IPS DF 6.9 (cell line): Measurements from ENCODE around the gene ADAMTS14.

Source experiments
- DNase-seq: peaks from one replicate; pipeline ENCODE4 v3.0.0-alpha.2; 2013; ENCODE audit warnings: low read depth, low spot score
- H3K27ac ChIP-seq: one replicate; pipeline ENCODE4 v1.5.1; 2013; ENCODE audit warnings: low read length, control low read depth
- H3K27me3 ChIP-seq: 2 replicates; pipeline ENCODE4 v1.6.1; 2013; ENCODE audit warnings: mild to moderate bottlenecking, low read length; ENCODE audit not compliant: control insufficient read depth, insufficient read depth
- H3K36me3 ChIP-seq: 2 replicates; pipeline ENCODE4 v1.6.1; 2013; ENCODE audit warnings: low read length; ENCODE audit not compliant: control insufficient read depth, insufficient read depth
- H3K4me1 ChIP-seq: 2 replicates; pipeline ENCODE4 v1.6.1; 2013; ENCODE audit warnings: low read length; ENCODE audit not compliant: control insufficient read depth, insufficient read depth
- H3K4me3 ChIP-seq: 2 replicates; pipeline ENCODE4 v1.5.1; 2013; ENCODE audit warnings: mild to moderate bottlenecking, low read length
- H3K9me3 ChIP-seq: 2 replicates; pipeline ENCODE4 v1.6.1; 2013; ENCODE audit warnings: low read length, inconsistent platforms; ENCODE audit not compliant: control insufficient read depth, insufficient read depth
- WGBS: extraction: QIAGEN DNeasy Blood & Tissue Kit; methylation state at CpG from one replicate; pipeline ENCODE4 v1.1.7; 2013; ENCODE audit warnings: mixed read lengths, missing lambda C conversion rate; ENCODE audit not compliant: insufficient read length, insufficient coverage; 5-methylcytosine and 5-hydroxymethylcytosine counted together

ADAMTS14 gene

DNA sequence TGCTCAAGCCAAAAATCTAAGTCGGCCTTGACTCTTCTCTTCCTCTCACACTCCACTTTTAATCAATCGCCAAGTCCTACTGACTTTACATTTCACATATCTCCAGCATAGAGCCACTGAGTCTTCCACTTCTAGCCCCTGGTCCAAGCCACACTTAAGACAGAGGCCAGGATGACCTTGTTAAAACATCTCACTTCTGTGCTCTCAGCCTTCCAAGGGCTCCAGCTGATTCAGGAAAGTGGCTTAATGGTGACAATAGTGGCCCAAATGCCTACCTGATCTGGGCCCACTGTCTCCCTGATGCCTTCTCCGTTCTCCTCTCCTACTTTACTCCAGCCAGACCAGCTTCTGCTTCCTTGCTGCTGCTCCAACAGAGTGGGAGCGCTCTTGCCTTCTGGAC lies 108.5 kb downstream of the ADAMTS14 start:
- Histone ChIP-seq H3K4me3 (no peak overlapping the region), H3K36me3 (no peaks in the 10 kb centered on the region), H3K27ac (no peak overlapping the region), H3K9me3 (no peaks in the 10 kb centered on the region), H3K4me1 (no peaks in the 10 kb centered on the region), H3K27me3 (no peaks in the 10 kb centered on the region)
- DNase-seq = no peak
- WGBS = no CpG with 5 or more reads among the region's 4 CpGs

DNA sequence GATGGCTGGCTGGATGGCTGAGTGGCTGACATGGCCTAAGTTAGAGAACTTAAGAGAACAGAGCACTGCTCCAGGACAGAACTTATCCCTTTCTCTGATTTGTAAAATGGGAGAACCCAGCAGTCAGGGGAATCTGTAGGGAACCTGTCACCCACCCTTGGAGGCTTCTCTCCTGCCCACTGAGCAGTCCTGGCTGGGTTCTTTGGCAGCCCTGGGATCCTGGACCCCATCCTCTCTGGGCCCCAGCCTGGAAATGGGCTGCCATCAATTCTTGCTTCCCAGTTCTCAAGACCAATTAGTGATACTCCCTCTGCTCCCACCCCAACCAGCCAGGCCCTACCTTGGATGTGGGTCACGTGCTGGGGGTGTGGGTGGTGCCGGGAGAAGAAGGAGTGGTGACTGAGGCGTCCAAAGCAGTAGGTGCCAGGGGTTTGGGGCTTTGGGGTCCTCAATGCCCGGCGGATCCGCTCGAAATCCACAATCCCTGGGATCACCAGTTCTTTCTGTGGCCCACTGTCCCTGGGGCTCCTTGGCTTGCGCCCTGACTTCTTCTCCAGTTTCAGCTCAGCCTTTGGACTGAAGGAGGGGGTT lies 109.2 kb downstream of the ADAMTS14 start:
- no peak for DNase-seq
- no peak overlapping the region for H3K4me3 ChIP-seq
- WGBS = no CpG with 5 or more reads among the region's 8 CpGs

DNA sequence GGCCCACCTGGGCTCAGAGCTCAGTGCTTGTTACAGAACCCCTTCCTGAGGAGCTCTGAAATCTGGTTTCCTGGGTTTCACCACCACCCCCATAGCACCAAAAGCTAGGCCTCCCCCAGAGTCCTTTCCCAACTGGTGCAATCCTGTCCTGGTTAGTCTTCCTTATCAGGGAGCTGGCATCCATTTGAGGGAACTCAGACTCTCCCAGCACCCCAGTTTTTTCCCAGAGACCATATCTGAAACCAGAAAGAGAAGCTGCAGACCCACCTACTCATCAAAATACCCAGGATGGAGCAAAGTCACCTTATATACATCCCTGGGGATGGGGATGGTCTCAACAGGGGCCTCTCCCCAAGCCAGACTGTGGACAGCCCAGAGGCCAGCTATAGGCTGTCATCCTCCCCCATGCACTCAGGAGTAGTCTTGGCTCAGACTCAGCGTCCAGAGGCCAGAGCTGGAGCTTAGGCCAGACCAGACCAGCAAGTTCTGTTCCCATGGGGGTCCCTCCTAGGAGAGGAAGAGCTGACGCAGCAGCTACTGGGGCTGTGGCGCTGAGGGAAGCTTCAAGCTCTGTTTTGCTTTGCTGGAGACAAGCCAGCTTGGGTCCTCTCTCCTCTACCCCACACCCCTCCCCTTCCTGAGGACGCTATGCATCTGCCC lies 109.9 kb downstream of the ADAMTS14 start:
- Histone ChIP-seq H3K4me3 (no peak overlapping the region), H3K36me3 (no peaks in the 10 kb centered on the region), H3K27me3 (no peaks in the 10 kb centered on the region), H3K9me3 (no peaks in the 10 kb centered on the region), H3K4me1 (no peaks in the 10 kb centered on the region), H3K27ac (no peak overlapping the region)
- DNase-seq = no peak
- WGBS = no CpG with 5 or more reads among the region's 4 CpGs

More for the DNA sequence above, 109.2 kb downstream of the ADAMTS14 start:
- Histone ChIP-seq H3K27ac (no peak overlapping the region), H3K4me1 (no peaks in the 10 kb centered on the region), H3K27me3 (no peaks in the 10 kb centered on the region), H3K9me3 (no peaks in the 10 kb centered on the region), H3K36me3 (no peaks in the 10 kb centered on the region)

DNA sequence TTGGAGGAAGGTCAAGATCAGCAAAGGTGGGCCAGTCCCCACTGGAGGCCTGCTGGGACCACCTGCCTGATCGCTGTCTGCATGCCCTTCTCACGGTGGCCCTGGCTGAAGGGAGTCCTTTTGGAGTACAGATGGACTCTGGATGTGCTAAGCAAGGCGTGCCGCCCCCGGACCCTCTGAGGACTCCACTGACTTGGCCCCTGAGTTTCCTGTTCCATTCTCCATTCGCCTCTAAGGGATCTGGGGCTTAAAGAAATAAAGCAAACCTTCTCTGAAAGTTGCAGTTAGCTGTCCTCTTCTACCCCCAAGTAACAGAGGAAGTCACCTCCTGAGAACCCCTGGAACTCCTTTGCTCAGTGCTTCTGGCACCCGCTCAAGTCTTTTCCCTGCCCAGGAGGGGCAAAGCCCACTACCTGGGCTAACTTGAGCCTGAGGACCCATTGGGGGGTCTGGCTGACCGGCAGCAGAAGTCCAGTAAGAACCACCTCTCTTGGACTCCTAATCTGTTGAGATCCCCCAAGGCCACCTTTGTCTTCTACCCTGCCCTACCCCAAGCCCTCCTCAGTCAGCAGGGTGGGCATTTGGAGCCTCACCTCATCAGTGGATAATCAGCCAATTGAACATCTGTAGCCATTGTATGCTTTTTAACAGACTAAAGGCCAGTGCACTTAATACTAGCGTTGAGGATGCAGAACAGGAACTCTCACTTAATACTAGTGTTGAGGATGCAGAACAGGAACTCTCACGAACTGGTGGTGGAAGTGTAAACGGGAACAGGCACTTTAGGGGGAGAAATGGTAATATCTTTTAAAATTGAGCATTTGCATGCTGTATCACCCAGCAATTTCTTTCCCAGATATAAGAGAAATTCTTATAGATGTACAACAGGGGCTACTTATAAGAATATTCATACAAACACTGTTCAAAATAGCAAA lies 110.7 kb downstream of the ADAMTS14 start:
- Histone ChIP-seq H3K4me3 (no peak overlapping the region), H3K27me3 (no peaks in the 10 kb centered on the region), H3K27ac (no peak overlapping the region), H3K4me1 (no peaks in the 10 kb centered on the region), H3K9me3 (no peaks in the 10 kb centered on the region), H3K36me3 (no peaks in the 10 kb centered on the region)
- DNase-seq = no peak
- WGBS = no CpG with 5 or more reads among the region's 11 CpGs

DNA sequence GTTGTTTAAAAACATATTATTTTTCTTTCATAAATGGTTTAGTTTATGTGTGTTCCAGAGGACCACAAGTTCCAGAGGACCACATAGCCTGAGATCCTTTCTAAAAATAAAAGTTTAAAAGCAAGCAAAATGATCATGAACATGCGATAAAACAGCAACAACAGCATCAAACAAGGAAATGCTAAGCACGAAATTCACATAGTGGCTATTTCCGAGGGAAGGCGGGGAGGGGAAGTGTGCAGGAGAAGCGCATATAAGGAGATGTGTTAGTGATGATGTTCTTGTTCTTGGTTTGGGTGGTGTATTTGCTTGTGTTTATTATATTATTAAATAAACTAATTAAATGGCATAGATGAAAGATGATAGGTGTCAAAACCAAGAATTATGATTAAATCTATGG lies 111.7 kb downstream of the ADAMTS14 start:
- no peak for DNase-seq
- Histone ChIP-seq H3K4me3 (no peak overlapping the region), H3K4me1 (no peaks in the 10 kb centered on the region), H3K36me3 (no peaks in the 10 kb centered on the region), H3K27ac (no peak overlapping the region), H3K9me3 (no peaks in the 10 kb centered on the region), H3K27me3 (no peaks in the 10 kb centered on the region)
- no CpG with 5 or more reads among the region's 5 CpGs for WGBS

DNA sequence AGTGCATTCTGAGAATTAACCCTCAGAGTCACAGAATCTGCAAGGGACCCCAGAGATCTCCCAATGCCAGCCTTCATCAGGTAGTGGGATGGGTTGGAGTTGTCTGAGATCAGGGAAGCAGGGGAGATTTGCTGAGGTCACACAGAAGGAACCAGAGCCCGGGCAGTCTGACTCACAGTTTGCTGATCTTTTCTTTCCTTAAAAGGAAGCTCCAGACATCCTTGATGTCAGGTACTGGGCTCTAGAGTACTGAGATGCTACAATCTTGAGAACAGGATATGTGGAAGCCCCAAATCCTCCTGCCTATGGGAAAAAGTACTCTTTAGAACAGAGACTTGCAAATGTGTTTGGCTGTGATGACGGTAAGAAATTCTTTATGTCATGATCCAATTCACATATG lies 112.2 kb downstream of the ADAMTS14 start:
- no peak for DNase-seq
- H3K9me3 ChIP-seq = no peaks in the 10 kb centered on the region
- no peak overlapping the region for H3K27ac ChIP-seq
- H3K4me1 ChIP-seq = no peaks in the 10 kb centered on the region
- H3K4me3 ChIP-seq = no peak overlapping the region
- no CpG with 5 or more reads among the region's 2 CpGs for WGBS
- no peaks in the 10 kb centered on the region for H3K36me3 ChIP-seq
- no peaks in the 10 kb centered on the region for H3K27me3 ChIP-seq

DNA sequence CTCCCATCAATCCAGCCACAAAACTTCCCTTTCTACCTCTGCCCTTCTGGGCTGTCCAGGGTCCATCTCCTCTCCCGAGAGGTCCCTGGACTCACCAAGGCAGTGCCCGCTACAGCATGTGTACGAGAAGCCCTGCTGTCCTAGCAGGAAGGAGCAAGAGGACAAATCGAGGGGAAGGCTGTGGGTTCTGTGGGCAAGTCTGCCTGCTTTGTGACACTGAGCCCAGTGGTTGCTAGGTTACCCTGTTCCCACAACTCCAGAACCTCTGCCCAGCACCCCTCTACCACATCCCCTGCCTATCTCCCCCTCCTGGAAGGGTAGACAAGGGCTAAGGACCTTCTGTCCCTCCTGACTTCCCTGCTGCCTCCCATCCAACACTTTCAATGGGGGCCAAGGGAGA lies 112.9 kb downstream of the ADAMTS14 start, which contains the start of gene TBATA:
Gene TBATA, minus strand, starts transcription at position 188 of the 400 bp plus-strand sequence. CDS start 1,998 bp downstream, outside the sequence.
- H3K4me1 ChIP-seq = no peaks in the 10 kb centered on the region
- no peaks in the 10 kb centered on the region for H3K27me3 ChIP-seq
- no peaks in the 10 kb centered on the region for H3K9me3 ChIP-seq
- WGBS = no CpG with 5 or more reads among the region's 4 CpGs
- no peak within 1 kb of the TSS for H3K27ac ChIP-seq
- no peak within 1 kb of the TSS for H3K4me3 ChIP-seq
- DNase-seq = no peak
- H3K36me3 ChIP-seq = no peaks in the 10 kb centered on the region

DNA sequence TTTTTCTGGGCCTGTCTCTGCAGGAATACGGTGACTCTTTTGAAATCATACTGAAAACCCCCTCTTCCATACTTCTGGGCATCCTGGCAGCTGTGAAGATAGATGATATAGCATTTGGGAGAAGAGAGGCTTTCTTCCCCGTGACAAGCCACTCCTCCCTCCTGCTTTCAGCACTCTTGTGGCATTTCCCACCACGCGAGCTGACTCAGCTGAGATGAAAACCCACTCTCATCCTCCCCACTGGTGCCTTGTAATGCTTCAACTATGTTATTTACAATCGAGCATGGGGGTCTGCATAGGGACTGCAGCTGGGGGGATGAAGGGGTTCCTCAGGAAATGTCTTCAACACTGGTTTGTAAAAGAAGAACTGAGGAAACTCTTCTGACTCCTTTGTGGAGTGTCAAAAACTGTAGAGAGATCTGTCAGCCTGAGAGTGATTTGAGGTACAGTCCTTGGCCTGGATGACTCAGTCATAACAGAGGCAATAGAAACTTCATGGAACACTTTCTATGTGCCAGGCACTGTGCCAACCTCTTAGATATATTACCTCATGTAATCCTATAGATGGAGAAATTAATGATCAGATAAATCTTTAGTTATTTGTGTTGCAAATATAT lies 114.6 kb downstream of the ADAMTS14 start:
- no peak for DNase-seq
- Histone ChIP-seq H3K4me3 (no peak overlapping the region), H3K27ac (no peak overlapping the region), H3K36me3 (no peaks in the 10 kb centered on the region), H3K27me3 (no peaks in the 10 kb centered on the region), H3K4me1 (no peaks in the 10 kb centered on the region), H3K9me3 (no peaks in the 10 kb centered on the region)
- WGBS = no CpG with 5 or more reads among the region's 5 CpGs

DNA sequence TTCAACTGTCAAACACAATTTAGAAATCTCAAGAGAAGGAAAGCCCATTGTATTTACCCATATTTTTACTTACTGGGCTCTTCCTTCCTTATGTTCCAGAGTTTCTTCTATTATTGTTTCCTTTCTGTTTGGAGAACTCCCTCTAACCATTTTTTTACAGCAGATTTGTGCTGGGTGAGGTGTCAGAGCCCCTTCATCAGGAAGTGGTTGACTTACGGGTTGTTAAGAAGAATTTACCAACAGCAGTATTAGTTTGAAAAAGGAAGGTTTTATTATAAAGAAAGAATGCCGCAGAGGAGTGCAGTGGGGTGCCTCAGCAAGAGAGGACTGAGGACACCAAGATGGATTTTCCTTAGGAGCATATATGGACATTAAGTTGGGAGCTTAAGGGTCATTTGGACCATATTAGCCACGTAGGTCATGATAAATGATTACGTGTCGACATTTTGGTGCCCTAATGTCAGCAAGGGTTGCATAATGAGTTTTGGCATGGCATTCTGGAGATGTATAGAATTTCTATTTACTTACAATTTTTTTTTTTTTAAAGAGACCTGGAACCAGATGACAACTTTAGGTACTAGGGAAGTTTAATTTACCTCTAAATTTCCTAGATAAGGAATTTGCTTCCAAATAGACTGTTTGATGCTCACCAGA lies 119.2 kb downstream of the ADAMTS14 start:
- DNase-seq = no peak
- Histone ChIP-seq H3K4me3 (no peak overlapping the region), H3K36me3 (no peaks in the 10 kb centered on the region), H3K27me3 (no peaks in the 10 kb centered on the region), H3K9me3 (no peaks in the 10 kb centered on the region), H3K4me1 (no peaks in the 10 kb centered on the region), H3K27ac (no peak overlapping the region)
- no CpG with 5 or more reads among the region's 5 CpGs for WGBS

DNA sequence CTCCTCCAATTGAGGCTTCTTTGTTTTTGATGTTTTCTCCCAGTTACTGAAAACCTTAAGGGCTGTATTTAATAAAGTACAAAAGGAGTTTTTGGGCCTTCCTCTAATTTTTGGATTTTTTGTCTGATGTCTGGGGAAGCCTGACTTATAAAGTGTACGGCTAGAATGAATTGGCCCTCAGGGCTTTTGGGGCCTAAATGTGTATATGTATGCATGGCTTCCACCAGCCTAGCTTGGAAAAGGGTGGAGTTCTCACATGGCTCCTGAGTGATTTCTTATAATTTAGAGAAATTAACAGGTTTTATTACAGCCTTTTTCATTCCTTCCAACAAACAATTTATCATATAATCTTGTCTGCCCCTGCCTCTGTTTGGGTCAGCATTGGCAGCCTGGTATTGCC lies 123.3 kb downstream of the ADAMTS14 start:
- no peak overlapping the region for H3K4me3 ChIP-seq
- H3K27me3 ChIP-seq = no peaks in the 10 kb centered on the region
- DNase-seq = no peak
- no peaks in the 10 kb centered on the region; the same call in 1 of the 2 replicates for H3K4me1 ChIP-seq
- no peaks in the 10 kb centered on the region for H3K36me3 ChIP-seq
- no peak overlapping the region for H3K27ac ChIP-seq
- WGBS = no CpG with 5 or more reads among the region's 1 CpG
- no peaks in the 10 kb centered on the region for H3K9me3 ChIP-seq
